Aorta (tissue), 5 donors: ENCODE results near the gene ADAMTS6. TPM values are rescaled to one million over a fixed set of nuclear protein-coding genes. Genes with fewer than 3 reads are reported as not detected.
"Not testable (repeated sequence)": the region's sequence is repeated elsewhere in the genome, so short reads cannot be mapped to it uniquely, and the experiment has no call there.

ENCODE experiments used
- ATAC-seq: fragments of 200-7000 bp; cut with Tn5 transposase; one replicate; pipeline ENCODE4 v1.9.1; 2022; ENCODE audit warnings: moderate library complexity; ENCODE audit not compliant: low FRiP score
- DNase-seq, 2 donors: peaks; one replicate each; pipeline ENCODE4 v3.0.0-alpha.2; 2020
- H3K27ac ChIP-seq, 2 donors: one replicate each; pipeline ENCODE4 v1.5.1; 2013; ENCODE audit warnings: low read length in 2 of 2, mild to moderate bottlenecking in 2 of 2, moderate library complexity in 2 of 2, control low read depth in 1 of 2, inconsistent platforms in 1 of 2, low read depth in 1 of 2
- H3K27me3 ChIP-seq, 2 donors: one replicate each; pipeline ENCODE4 v1.6.1; 2013; ENCODE audit warnings: control low read depth in 1 of 2, low read length in 1 of 2, mild to moderate bottlenecking in 1 of 2, moderate library complexity in 1 of 2; ENCODE audit not compliant: insufficient read depth in 2 of 2, control insufficient read depth in 1 of 2
- H3K36me3 ChIP-seq, 2 donors: one replicate each; pipeline ENCODE4 v1.6.1; 2013; ENCODE audit warnings: control low read depth in 1 of 2, low read length in 1 of 2, mild to moderate bottlenecking in 1 of 2; ENCODE audit not compliant: insufficient read depth in 2 of 2, control insufficient read depth in 1 of 2
- H3K4me1 ChIP-seq, 2 donors: one replicate each; pipeline ENCODE4 v1.6.1; 2013; ENCODE audit warnings: low read length in 2 of 2, control low read depth in 1 of 2, mild to moderate bottlenecking in 1 of 2, moderate library complexity in 1 of 2; ENCODE audit not compliant: insufficient read depth in 2 of 2, control insufficient read depth in 1 of 2
- H3K4me3 ChIP-seq, 2 donors: one replicate each; pipeline ENCODE4 v1.5.1; 2013; ENCODE audit warnings: low read length in 2 of 2, control low read depth in 1 of 2, mild to moderate bottlenecking in 1 of 2
- H3K9me3 ChIP-seq: one replicate; pipeline ENCODE4 v1.6.1; 2013; ENCODE audit warnings: mild to moderate bottlenecking, low read length; ENCODE audit not compliant: control insufficient read depth
- WGBS, 2 donors: extraction: QIAGEN DNeasy Blood & Tissue Kit; methylation state at CpG; one replicate each; pipeline ENCODE4 v1.1.7; 2013; 5-methylcytosine and 5-hydroxymethylcytosine counted together
- intact Hi-C, 2 donors: fragments of 100-400 bp; cut with DNase I; formaldehyde crosslinking; loops; one replicate each; pipeline versions ENCODE4 v1.14.2 to v1.15.0; 2022
- polyA plus RNA-seq, 2 donors: library from polyadenylated mRNA; stranded (reverse); fragments of 200-250 nt; gene quantifications; one replicate each; pipeline ENCODE4 v1.2.3, GENCODE V29; 2013
- total RNA-seq, 2 donors: library from RNA; stranded (reverse); fragmentation: NEBNext Ultra II Directional; extraction: Animal tissue kit (Norgen Biotek cat#: 25700); gene quantifications; one replicate each; pipeline ENCODE4 v1.2.1, GENCODE V29; 2021
- donor health status: healthy with polysubstance abuse.
- donor health status: Bipolar disorder and iron deficiency.
- donor health status: DM: no; HTN: no; CAD: no.
- donor health status: DM: no; HTN: no; CAD: no.
- donor health status: DM: yes; HTN: yes; CAD: no.

Gene ADAMTS6
- total and polyA plus RNA-seq, 4 donors, result 0.31 to 11.5 (median 4.3) TPM

- intact Hi-C loops, result loop anchor here (10.0 kb wide), 2 partner anchors 292 to 852 kb away; no protein-coding TSS in a partner anchor
- not testable (repeated sequence) for H3K9me3 ChIP-seq, DNase-seq
These were observed 5.1 kb upstream of the ADAMTS6 start for GRCh38 chr5:65486803-65487202.

GRCh38 chr5:65485405-65485804, 3.7 kb upstream of the ADAMTS6 start:
- intact Hi-C loops, result loop anchor here (2.0 to 10.0 kb wide), 3 partner anchors 291 to 851 kb away; no protein-coding TSS in a partner anchor
- no peaks in the 10 kb centered on the region for H3K9me3 ChIP-seq
- no peak overlapping the region for H3K4me3 ChIP-seq
- ATAC-seq (no peak), DNase-seq (no peak)
- H3K36me3 ChIP-seq, result no peaks in the 10 kb centered on the region
- no peak overlapping the region for H3K27ac ChIP-seq
- no peaks in the 10 kb centered on the region for H3K4me1 ChIP-seq
- no peaks in the 10 kb centered on the region for H3K27me3 ChIP-seq
- WGBS, 2 donors, result 91 to 98% methylated on average over 26 to 28 of the region's 28 CpGs

More at GRCh38 chr5:65486803-65487202, 5.1 kb upstream of the ADAMTS6 start:
- not testable (repeated sequence) for ATAC-seq, H3K27ac ChIP-seq, H3K4me3 ChIP-seq, H3K4me1 ChIP-seq, H3K27me3 ChIP-seq, H3K36me3 ChIP-seq
- 93 to 96% methylated on average over 2 of the region's 2 CpGs for WGBS, 2 donors

GRCh38 chr5:65483546-65484346, 2.0 kb upstream of the ADAMTS6 start:
- WGBS, 2 donors, result 14 to 17% methylated on average over 3 of the region's 3 CpGs
- intact Hi-C loops, result loop anchor here (2.0 to 10.0 kb wide), 9 partner anchors 289 to 849 kb away; no protein-coding TSS in a partner anchor

GRCh38 chr5:65482736-65483545, 1.2 kb upstream of the ADAMTS6 start:
- 0% methylated on average over 12 of the region's 12 CpGs for WGBS, 2 donors
- intact Hi-C loops, result loop anchor here (2.0 to 10.0 kb wide), 8 partner anchors 288 to 848 kb away; no protein-coding TSS in a partner anchor
- H3K9me3 ChIP-seq, result no peaks in the 10 kb centered on the region
- H3K4me1 ChIP-seq, result no peaks in the 10 kb centered on the region
- DNase-seq (no peak), ATAC-seq (peak; percentile 68)
- peak overlapping the region; percentile 98 for H3K4me3 ChIP-seq
- no peaks in the 10 kb centered on the region for H3K36me3 ChIP-seq
- H3K27ac ChIP-seq, result peak overlapping the region; percentile 82 to 87
- no peaks in the 10 kb centered on the region for H3K27me3 ChIP-seq

More at GRCh38 chr5:65483546-65484346, 2.0 kb upstream of the ADAMTS6 start:
- peak; percentile 82 for ATAC-seq
- no peaks in the 10 kb centered on the region for H3K36me3 ChIP-seq
- H3K27me3 ChIP-seq, result no peaks in the 10 kb centered on the region
- DNase-seq, result no peak
- H3K4me1 ChIP-seq, result no peaks in the 10 kb centered on the region
- peak overlapping the region in 1 of 2 donors; percentile 87 for H3K27ac ChIP-seq
- H3K9me3 ChIP-seq, result no peaks in the 10 kb centered on the region
- H3K4me3 ChIP-seq, result peak overlapping the region; percentile 98

GRCh38 chr5:65482296-65482735, 596 bp upstream of the ADAMTS6 start:
- H3K36me3 ChIP-seq, result no peaks in the 10 kb centered on the region
- H3K27ac ChIP-seq, result peak overlapping the region; percentile 46 to 87
- 0% methylated on average over 6 of the region's 6 CpGs for WGBS, 2 donors
- no peaks in the 10 kb centered on the region for H3K9me3 ChIP-seq
- H3K4me1 ChIP-seq, result no peaks in the 10 kb centered on the region
- no peaks in the 10 kb centered on the region for H3K27me3 ChIP-seq
- intact Hi-C loops, result loop anchor here (2.0 to 10.0 kb wide), 8 partner anchors 288 to 848 kb away; no protein-coding TSS in a partner anchor
- DNase-seq, result no peak
- peak overlapping the region; percentile 98 for H3K4me3 ChIP-seq
- peak; percentile 41 for ATAC-seq

- Histone ChIP-seq H3K4me1 (no peaks in the 10 kb centered on the region), H3K9me3 (no peaks in the 10 kb centered on the region), H3K36me3 (no peaks in the 10 kb centered on the region), H3K27me3 (no peaks in the 10 kb centered on the region), H3K27ac (peak overlapping the region; percentile 48 to 64), H3K4me3 (peak overlapping the region; percentile 90 to 97)
- 0 to 1% methylated on average over 7 of the region's 7 CpGs for WGBS, 2 donors
- ATAC-seq (no peak), DNase-seq (no peak)
- intact Hi-C loops, result loop anchor here (2.0 to 10.0 kb wide), 7 partner anchors 114 to 846 kb away; no protein-coding TSS in a partner anchor
These were observed 544 bp downstream of the ADAMTS6 start for GRCh38 chr5:65481171-65481581.

- H3K9me3 ChIP-seq, result no peaks in the 10 kb centered on the region
- 1% methylated on average over 15 of the region's 15 CpGs for WGBS, 2 donors
- no peaks in the 10 kb centered on the region for H3K36me3 ChIP-seq
- H3K27me3 ChIP-seq, result no peaks in the 10 kb centered on the region
- intact Hi-C loops, result loop anchor here (2.0 to 10.0 kb wide), 7 partner anchors 114 to 846 kb away; no protein-coding TSS in a partner anchor
- H3K4me3 ChIP-seq, result peak overlapping the region; percentile 90 to 97
- peak overlapping the region; percentile 82 for H3K27ac ChIP-seq
- DNase-seq (peak; percentile 85 to 91), ATAC-seq (peak; percentile 59)
- H3K4me1 ChIP-seq, result no peaks in the 10 kb centered on the region
These were observed 1.3 kb downstream of the ADAMTS6 start for GRCh38 chr5:65480306-65480865.

- no peak overlapping the region for H3K27ac ChIP-seq
- no peak for DNase-seq
- H3K4me3 ChIP-seq, result peak overlapping the region; percentile 90 to 97
- no peaks in the 10 kb centered on the region for H3K27me3 ChIP-seq
- H3K4me1 ChIP-seq, result no peaks in the 10 kb centered on the region
- no peak for ATAC-seq
- no peaks in the 10 kb centered on the region for H3K9me3 ChIP-seq
- H3K36me3 ChIP-seq, result no peaks in the 10 kb centered on the region
- intact Hi-C loops, result loop anchor here in 1 of 2 donors (10.0 kb wide), 1 partner anchor 115 kb away; no protein-coding TSS in a partner anchor
- WGBS, 2 donors, result 6 to 7% methylated on average over 1 of the region's 1 CpG
These were observed 2.2 kb downstream of the ADAMTS6 start for GRCh38 chr5:65479527-65479926.
